Measurements from ENCODE around the gene SLC47A2. TPM values are rescaled to one million over a fixed set of nuclear protein-coding genes. Genes with fewer than 3 reads are reported as not detected.

The SLC47A2 gene, protein sequence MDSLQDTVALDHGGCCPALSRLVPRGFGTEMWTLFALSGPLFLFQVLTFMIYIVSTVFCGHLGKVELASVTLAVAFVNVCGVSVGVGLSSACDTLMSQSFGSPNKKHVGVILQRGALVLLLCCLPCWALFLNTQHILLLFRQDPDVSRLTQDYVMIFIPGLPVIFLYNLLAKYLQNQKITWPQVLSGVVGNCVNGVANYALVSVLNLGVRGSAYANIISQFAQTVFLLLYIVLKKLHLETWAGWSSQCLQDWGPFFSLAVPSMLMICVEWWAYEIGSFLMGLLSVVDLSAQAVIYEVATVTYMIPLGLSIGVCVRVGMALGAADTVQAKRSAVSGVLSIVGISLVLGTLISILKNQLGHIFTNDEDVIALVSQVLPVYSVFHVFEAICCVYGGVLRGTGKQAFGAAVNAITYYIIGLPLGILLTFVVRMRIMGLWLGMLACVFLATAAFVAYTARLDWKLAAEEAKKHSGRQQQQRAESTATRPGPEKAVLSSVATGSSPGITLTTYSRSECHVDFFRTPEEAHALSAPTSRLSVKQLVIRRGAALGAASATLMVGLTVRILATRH
- not detected for total RNA-seq
- long read RNA-seq, partial matches to known transcripts = 0 of 1 reads
- long read RNA-seq, other reads (novel, unspliced or antisense) = 1 of 1 reads

GRCh38 chr17:19716108-19717030 lies at the start of gene SLC47A2:
Gene SLC47A2 (minus strand): TSS chr17:19716584. CDS start chr17:19716555, 29 bp downstream.
- intact Hi-C loops (cut with DNase I) = no loop called here
- DNase-seq (ENCODE audit: low spot score) = no peak

DNA sequence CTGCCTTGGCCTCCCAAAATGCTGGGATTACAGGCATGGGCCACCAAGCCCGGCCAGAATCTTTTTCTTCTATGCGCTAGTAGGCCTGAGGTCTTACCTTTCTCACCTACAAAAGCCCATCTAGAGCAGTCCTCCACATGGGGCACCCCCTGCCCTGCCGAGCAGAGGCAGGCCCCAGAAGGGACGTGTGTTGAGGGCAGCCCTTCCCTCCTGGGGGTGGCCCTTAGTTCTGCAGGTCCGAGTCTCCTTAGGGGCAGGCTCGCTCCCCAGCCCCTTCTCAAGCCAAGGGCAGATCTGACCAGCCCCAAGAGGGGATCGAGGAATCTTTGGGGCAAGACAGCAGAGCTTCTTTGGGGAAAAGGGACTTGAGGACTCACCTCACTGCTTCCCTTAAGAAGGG lies 49.6 kb upstream of the SLC47A2 start:
- intact Hi-C loops (cut with DNase I) = loop anchor here (2.0 kb wide), 2 partner anchors 253 to 403 kb away; partner anchors contain the start of gene B9D1
- DNase-seq (ENCODE audit: low spot score) = no peak

GRCh38 chr17:19763991-19764390 lies 47.6 kb upstream of the SLC47A2 start:
- DNase-seq (ENCODE audit: low spot score) = peak; percentile 53
- intact Hi-C loops (cut with DNase I) = loop anchor here (5.0 kb wide), 1 partner anchor 62 kb away; no protein-coding TSS in a partner anchor

DNA sequence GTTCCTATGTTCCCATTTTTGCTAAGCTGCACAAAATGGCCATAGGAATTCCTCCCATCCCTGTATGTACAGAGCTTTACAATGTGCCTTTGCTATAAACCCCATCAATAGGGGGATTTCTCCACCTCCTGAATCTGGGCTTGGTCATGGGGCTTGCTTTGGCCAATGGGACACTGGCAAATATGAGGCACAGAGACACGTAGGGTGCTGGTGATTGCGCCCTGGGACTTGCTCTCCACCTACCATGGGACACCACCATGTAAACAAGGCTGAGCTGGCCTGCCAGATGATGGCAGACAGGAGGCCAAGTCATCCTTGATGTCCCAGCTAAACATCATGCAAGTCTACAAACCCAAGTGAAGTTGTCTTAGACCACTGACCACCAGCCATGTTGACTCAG lies 47.0 kb upstream of the SLC47A2 start:
- peak; percentile 41 for DNase-seq (ENCODE audit: low spot score)
- intact Hi-C loops (cut with DNase I) = loop anchor here (5.0 kb wide), 1 partner anchor 61 kb away; no protein-coding TSS in a partner anchor

DNA sequence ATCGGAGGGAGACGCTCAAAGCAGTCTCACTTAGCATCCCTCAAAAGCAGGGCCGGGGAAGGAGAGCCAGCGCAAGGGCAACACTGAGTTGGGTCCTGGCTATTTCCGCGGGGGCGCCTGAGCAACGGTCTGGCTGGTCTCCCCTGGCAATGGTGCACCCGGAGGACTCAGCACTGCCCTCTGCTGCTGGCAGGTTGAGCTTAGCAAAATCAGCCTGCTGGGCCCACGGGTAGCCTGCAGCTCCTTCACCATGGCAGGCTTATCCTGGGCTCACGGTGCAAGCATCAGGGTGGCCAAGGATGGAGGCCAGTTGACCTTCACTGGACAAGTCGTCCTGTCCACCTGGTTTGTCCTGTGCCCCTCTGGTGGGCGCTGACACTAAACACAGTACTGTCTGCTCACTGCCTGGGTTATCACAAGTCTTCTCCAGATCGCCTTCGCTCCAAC lies 46.2 kb upstream of the SLC47A2 start:
- intact Hi-C loops (cut with DNase I) = loop anchor here (5.0 kb wide), 1 partner anchor 60 kb away; no protein-coding TSS in a partner anchor

GRCh38 chr17:19760746-19761145 lies 44.4 kb upstream of the SLC47A2 start:
- DNase-seq (ENCODE audit: low spot score) = peak; percentile 27
- intact Hi-C loops (cut with DNase I) = loop anchor here (5.0 kb wide), 1 partner anchor 58 kb away; no protein-coding TSS in a partner anchor

More for the DNA sequence above, 46.2 kb upstream of the SLC47A2 start:
- peak; percentile 86 for DNase-seq (ENCODE audit: low spot score)

- intact Hi-C loops (cut with DNase I) = loop anchor here (5.0 kb wide), 1 partner anchor 58 kb away; no protein-coding TSS in a partner anchor
- peak; percentile 51 for DNase-seq (ENCODE audit: low spot score)
Observed at GRCh38 chr17:19759568-19760549, 43.5 kb upstream of the SLC47A2 start.

DNA sequence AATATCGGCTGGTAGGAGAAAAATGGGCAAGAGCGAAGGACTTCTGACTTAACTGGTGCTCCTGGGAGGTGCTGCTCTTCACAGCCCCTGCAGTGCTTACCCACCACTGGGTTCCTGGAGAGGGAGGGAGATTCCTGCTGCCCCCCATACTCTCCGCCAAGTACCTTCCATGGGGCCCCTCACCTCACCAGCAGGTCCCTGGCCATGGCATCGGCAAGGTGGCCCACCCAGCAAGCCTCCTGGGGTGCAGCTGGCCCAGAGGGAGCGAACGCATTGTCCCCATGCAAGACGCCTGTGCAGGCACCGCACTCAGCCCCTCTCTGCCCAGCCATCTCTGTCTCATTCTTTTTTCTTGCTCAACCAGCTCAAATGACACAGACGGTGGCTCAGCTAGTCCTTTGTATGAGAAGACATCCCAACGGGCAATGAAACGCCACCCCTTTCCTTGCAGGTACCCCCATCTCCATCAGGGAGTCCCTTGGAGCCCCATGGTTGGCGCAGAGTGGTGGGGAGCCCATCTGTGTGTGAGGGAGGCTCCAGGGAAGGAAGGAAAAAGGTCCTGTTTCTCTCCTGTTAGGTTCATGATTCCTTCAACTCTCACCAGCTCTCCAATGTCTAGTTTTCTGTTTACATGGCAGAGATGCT lies 41.3 kb upstream of the SLC47A2 start:
- DNase-seq (ENCODE audit: low spot score) = peak; percentile 67
- intact Hi-C loops (cut with DNase I) = no loop called here

- intact Hi-C loops (cut with DNase I) = no loop called here
- peak; percentile 39 for DNase-seq (ENCODE audit: low spot score)
Observed at GRCh38 chr17:19756546-19756945, 40.2 kb upstream of the SLC47A2 start.

DNA sequence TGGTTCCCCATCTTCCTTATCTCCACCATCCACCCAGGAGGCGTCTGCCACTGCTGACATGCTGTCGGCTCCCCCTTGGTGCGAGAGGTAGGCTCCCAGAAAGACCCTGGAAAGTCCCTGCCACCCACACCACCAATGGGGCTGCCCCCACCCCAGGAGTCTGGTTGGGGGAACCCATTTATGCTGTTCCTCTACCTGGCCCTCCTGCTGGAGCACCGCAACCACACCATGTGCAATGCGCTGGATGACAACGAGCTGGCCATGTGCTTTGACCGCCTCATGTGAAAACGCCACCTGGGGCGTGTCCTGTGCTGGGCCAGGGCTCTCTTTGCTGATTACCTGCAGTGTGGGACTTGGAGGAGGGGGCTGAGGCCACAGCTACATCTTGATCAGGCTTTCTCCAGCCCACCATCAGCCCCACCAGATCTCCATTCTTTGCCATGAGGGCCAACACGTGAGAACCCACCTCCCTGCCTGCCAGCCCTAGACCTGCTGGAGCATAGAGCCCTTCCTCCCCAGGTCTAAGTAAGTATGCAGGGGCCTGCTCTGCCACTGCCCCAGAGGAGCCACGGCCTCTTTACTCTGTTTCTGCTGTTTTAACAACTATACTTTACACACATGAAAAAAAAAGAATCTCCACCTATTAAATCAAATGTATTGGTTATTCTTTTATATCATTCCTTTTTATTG lies 39.6 kb upstream of the SLC47A2 start:
- intact Hi-C loops (cut with DNase I) = no loop called here
- peak; percentile 68 for DNase-seq (ENCODE audit: low spot score)

GRCh38 chr17:19755392-19755791 lies 39.0 kb upstream of the SLC47A2 start:
- intact Hi-C loops (cut with DNase I) = no loop called here

GRCh38 chr17:19753661-19754463 lies 37.5 kb upstream of the SLC47A2 start:
- DNase-seq (ENCODE audit: low spot score) = no peak
- intact Hi-C loops (cut with DNase I) = loop anchor here (5.0 kb wide), 2 partner anchors 47 to 107 kb away; partner anchors contain the start of gene ALDH3A2

More at GRCh38 chr17:19755392-19755791, 39.0 kb upstream of the SLC47A2 start:
- DNase-seq (ENCODE audit: low spot score) = peak; percentile 41

DNA sequence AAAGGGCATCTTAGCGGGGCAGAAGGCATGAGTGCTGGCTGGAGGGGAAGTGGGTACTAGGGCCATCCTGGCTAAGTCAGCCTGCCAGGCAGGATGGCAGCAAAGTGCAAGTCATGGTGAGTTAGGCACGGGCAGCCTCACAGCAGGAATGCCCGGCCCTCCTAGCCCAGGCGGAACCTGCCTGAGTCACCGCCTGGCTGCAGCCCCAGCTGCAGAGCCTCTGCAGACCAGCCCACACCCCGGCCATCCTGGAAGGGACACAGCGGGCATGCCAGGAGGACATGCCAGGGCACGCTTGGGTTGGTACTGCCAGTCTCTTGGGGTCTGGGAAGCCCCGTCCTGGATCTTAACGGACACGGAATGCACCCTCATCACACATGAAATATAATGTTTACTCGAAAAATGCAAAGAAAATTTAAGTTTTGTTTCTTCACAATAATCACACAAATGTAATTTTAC lies 36.7 kb upstream of the SLC47A2 start:
- intact Hi-C loops (cut with DNase I) = loop anchor here (5.0 kb wide), 2 partner anchors 46 to 106 kb away; partner anchors contain the start of gene ALDH3A2
- DNase-seq (ENCODE audit: low spot score) = peak; percentile 90

DNA sequence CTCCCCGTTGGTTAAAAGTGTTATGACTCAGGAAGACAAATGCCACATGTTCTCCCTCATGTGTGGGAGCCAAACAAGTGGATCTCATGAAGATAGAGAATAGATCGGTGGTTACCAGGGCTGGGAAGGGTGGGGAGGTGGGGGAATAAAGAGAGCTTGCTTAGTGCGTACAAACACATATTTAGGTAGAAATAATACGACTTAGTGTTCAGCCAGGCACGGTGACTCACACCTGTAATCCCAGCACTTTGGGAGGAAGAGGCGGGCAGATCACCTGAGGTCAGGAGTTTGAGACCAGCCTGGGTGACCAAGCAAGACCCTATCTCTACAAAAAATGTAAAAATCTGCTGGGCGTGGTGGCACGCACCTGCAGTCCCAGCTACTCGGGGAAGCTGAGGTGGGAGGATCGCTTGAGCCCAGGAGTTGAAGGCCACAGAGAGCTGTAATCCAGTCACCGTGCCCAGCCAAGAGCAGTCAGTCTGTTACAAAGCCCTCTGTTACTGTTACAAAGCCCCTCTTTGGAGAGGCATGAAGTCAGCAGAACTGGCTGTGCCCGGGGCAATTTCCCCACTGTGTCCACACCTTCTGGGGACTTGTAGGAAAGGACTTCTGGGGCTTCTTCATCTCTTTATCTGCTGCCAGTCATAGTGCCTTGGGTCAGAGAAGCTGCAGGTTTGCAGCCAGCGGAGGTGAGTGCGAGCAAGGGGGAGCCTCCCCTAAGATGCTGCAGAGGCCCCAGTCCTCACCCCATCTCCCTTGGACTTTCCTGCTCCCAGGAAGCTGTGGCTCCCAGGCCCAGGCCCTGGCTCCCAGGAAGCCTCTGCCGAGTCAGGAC lies 36.0 kb upstream of the SLC47A2 start:
- intact Hi-C loops (cut with DNase I) = loop anchor here (5.0 kb wide), 2 partner anchors 45 to 105 kb away; partner anchors contain the start of gene ALDH3A2
- DNase-seq (ENCODE audit: low spot score) = no peak

- no peak for DNase-seq (ENCODE audit: low spot score)
- intact Hi-C loops (cut with DNase I) = loop anchor here (5.0 kb wide), 2 partner anchors 44 to 104 kb away; partner anchors contain the start of gene ALDH3A2
Observed at GRCh38 chr17:19750835-19751234, 34.5 kb upstream of the SLC47A2 start.
